ENCODE data around the gene BIRC2.

DNA sequence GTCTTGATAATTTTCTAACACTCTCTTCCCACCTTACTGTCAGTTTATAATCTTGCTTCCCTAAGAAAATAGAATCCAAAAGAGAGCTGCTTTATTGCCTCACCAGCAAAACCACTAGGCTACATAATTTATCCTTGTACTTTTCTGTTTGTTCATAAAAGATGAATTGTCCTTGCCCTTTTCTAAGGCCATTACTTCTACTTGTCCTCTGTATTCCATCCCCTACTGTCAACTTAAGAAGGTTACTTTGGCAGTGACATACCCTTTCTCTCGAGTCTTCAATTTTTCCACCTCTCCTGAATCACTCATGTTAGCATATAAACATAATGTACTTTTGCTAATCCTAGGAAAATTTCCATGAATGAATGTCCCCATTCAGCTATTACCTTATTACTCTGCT, 18.0 kb downstream of the BIRC2 start:
- TF ChIP-seq, protein P1, sequence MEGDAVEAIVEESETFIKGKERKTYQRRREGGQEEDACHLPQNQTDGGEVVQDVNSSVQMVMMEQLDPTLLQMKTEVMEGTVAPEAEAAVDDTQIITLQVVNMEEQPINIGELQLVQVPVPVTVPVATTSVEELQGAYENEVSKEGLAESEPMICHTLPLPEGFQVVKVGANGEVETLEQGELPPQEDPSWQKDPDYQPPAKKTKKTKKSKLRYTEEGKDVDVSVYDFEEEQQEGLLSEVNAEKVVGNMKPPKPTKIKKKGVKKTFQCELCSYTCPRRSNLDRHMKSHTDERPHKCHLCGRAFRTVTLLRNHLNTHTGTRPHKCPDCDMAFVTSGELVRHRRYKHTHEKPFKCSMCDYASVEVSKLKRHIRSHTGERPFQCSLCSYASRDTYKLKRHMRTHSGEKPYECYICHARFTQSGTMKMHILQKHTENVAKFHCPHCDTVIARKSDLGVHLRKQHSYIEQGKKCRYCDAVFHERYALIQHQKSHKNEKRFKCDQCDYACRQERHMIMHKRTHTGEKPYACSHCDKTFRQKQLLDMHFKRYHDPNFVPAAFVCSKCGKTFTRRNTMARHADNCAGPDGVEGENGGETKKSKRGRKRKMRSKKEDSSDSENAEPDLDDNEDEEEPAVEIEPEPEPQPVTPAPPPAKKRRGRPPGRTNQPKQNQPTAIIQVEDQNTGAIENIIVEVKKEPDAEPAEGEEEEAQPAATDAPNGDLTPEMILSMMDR (IDR thresholded peaks at IDR 0.05) = no peak
- TF ChIP-seq EP300 (IDR thresholded peaks at IDR 0.05; ENCODE audit: borderline replicate concordance in 1 of 2, low read depth in 1 of 2, low read length in 1 of 2) (no peak), CHD2 (IDR thresholded peaks at IDR 0.05; ENCODE audit: low read length, partially characterized antibody) (no peak), NFIC (IDR thresholded peaks at IDR 0.05; ENCODE audit: borderline replicate concordance) (no peak), TAF1 (IDR thresholded peaks at IDR 0.05; ENCODE audit: borderline replicate concordance, low read depth, low read length) (no peak), FOSL2 (IDR thresholded peaks at IDR 0.05; ENCODE audit: borderline replicate concordance, low read depth) (no peak), SIN3A (IDR thresholded peaks at IDR 0.05; ENCODE audit: borderline replicate concordance, low read depth, low read length) (no peak), EZH2phosphoT487 (IDR thresholded peaks at IDR 0.05; ENCODE audit: borderline replicate concordance, low read depth) (no peak), RAD21 (IDR thresholded peaks at IDR 0.05; ENCODE audit: low read length) (no peak), ELF1 (IDR thresholded peaks at IDR 0.05) (no peak)
- TF ChIP-seq, protein P2, sequence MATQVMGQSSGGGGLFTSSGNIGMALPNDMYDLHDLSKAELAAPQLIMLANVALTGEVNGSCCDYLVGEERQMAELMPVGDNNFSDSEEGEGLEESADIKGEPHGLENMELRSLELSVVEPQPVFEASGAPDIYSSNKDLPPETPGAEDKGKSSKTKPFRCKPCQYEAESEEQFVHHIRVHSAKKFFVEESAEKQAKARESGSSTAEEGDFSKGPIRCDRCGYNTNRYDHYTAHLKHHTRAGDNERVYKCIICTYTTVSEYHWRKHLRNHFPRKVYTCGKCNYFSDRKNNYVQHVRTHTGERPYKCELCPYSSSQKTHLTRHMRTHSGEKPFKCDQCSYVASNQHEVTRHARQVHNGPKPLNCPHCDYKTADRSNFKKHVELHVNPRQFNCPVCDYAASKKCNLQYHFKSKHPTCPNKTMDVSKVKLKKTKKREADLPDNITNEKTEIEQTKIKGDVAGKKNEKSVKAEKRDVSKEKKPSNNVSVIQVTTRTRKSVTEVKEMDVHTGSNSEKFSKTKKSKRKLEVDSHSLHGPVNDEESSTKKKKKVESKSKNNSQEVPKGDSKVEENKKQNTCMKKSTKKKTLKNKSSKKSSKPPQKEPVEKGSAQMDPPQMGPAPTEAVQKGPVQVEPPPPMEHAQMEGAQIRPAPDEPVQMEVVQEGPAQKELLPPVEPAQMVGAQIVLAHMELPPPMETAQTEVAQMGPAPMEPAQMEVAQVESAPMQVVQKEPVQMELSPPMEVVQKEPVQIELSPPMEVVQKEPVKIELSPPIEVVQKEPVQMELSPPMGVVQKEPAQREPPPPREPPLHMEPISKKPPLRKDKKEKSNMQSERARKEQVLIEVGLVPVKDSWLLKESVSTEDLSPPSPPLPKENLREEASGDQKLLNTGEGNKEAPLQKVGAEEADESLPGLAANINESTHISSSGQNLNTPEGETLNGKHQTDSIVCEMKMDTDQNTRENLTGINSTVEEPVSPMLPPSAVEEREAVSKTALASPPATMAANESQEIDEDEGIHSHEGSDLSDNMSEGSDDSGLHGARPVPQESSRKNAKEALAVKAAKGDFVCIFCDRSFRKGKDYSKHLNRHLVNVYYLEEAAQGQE (IDR thresholded peaks at IDR 0.05; ENCODE audit: low read depth, low read length) = no peak
